ENCODE data around the gene OR4E2.

The OR4E2 gene

DNA sequence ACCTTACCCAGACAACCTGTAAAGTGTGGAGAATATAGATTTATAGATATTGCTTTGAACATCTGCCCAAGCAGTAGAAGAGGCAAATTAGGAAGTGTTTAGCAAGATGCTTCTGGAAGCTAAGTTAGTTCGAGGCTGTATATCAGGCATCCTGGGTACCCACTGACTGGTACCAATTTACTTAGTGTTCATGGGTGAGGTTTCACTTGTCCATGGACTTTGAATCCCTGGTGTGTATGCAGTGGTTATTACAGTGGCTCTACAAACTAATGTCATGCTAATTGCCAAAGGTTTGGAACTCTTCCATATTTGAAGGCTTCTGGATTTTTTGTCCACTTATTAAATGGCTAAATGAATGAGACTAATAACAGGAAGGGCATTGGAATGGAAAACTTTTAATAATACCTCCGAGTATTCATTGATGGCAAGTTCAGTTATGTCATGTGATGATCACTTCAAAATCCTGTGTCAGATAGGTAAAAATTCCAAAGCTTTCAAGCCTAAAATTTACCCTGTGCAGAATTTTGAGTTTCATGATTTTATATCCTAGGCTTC, at the start of gene OR4E2:
TSS of gene OR4E2 (plus strand) at position 505 of the 555 bp plus-strand sequence. CDS start 11,248 bp downstream, outside the sequence.
- TF ChIP-seq EZH2 (IDR thresholded peaks at IDR 0.05; ENCODE audit: borderline replicate concordance, low read length) = no peak
- TF ChIP-seq, protein P1, sequence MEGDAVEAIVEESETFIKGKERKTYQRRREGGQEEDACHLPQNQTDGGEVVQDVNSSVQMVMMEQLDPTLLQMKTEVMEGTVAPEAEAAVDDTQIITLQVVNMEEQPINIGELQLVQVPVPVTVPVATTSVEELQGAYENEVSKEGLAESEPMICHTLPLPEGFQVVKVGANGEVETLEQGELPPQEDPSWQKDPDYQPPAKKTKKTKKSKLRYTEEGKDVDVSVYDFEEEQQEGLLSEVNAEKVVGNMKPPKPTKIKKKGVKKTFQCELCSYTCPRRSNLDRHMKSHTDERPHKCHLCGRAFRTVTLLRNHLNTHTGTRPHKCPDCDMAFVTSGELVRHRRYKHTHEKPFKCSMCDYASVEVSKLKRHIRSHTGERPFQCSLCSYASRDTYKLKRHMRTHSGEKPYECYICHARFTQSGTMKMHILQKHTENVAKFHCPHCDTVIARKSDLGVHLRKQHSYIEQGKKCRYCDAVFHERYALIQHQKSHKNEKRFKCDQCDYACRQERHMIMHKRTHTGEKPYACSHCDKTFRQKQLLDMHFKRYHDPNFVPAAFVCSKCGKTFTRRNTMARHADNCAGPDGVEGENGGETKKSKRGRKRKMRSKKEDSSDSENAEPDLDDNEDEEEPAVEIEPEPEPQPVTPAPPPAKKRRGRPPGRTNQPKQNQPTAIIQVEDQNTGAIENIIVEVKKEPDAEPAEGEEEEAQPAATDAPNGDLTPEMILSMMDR (IDR thresholded peaks at IDR 0.05; ENCODE audit: low read length) = no peak
- no peaks in the 10 kb centered on the region for H3K4me1 ChIP-seq (ENCODE audit: insufficient read depth, low read length, severe bottlenecking)
- no peaks in the 10 kb centered on the region for H3K27me3 ChIP-seq (ENCODE audit: insufficient read depth, low read length)
- H3K9me2 ChIP-seq (ENCODE audit: low read depth, low read length) = no peaks in the 10 kb centered on the region
- no peaks in the 10 kb centered on the region for H4K20me1 ChIP-seq (ENCODE audit: insufficient read depth, low read length)
- no peaks in the 10 kb centered on the region for H3K79me2 ChIP-seq (ENCODE audit: insufficient read depth, low read length)
- H3K27ac ChIP-seq (ENCODE audit: low read depth, low read length, poor library complexity, severe bottlenecking) = no peak within 1 kb of the TSS
- H3K9ac ChIP-seq (ENCODE audit: low read length) = no peak within 1 kb of the TSS
- no peaks in the 10 kb centered on the region for H3F3A ChIP-seq (ENCODE audit: insufficient read depth, low read length)
- no peak within 1 kb of the TSS for H3K4me3 ChIP-seq (ENCODE audit: low read depth, low read length, poor library complexity, severe bottlenecking)
- no peaks in the 10 kb centered on the region for H3K36me3 ChIP-seq (ENCODE audit: insufficient read depth, low read length)
- H2AFZ ChIP-seq (ENCODE audit: low read length) = no peak within 1 kb of the TSS
- no peaks in the 10 kb centered on the region for H3K9me3 ChIP-seq (ENCODE audit: low read length)
- H3K4me2 ChIP-seq (ENCODE audit: low read length) = no peak within 1 kb of the TSS

DNA sequence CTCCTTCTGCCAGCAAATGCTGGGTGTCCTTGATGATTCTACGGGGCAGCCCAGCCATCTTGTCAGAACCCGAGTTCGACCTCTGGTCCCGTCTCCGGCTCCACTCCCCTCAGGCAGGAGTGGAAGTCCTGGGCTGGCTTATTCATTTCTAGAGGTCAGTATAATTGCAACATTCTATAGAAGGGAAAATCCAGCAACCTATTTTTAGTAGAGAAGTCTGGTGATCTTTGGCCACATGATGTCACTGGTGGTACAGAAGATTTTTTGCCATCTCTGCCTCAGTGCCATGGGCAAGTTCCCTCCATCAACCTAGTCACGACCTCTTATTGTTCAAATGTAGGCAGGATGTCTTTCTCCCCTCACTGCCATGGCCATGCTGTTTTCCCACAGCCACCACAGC, 41.3 kb upstream of the OR4E2 start:
- H2AFZ ChIP-seq (ENCODE audit: low read length) = no peak overlapping the region
- H3K36me3 ChIP-seq (ENCODE audit: insufficient read depth, low read length) = no peaks in the 10 kb centered on the region
- H3K4me2 ChIP-seq (ENCODE audit: low read length) = no peak overlapping the region
- H3K79me2 ChIP-seq (ENCODE audit: insufficient read depth, low read length) = no peaks in the 10 kb centered on the region
- H3K27ac ChIP-seq (ENCODE audit: low read depth, low read length, poor library complexity, severe bottlenecking) = no peak overlapping the region
- TF ChIP-seq EZH2 (IDR thresholded peaks at IDR 0.05; ENCODE audit: borderline replicate concordance, low read length) = no peak
- TF ChIP-seq, protein P1 (IDR thresholded peaks at IDR 0.05; ENCODE audit: low read length) = no peak
- no peaks in the 10 kb centered on the region for H4K20me1 ChIP-seq (ENCODE audit: insufficient read depth, low read length)
- H3K27me3 ChIP-seq (ENCODE audit: insufficient read depth, low read length) = no peaks in the 10 kb centered on the region
- no peaks in the 10 kb centered on the region for H3K4me1 ChIP-seq (ENCODE audit: insufficient read depth, low read length, severe bottlenecking)
- H3K9me3 ChIP-seq (ENCODE audit: low read length) = no peaks in the 10 kb centered on the region
- H3K4me3 ChIP-seq (ENCODE audit: low read depth, low read length, poor library complexity, severe bottlenecking) = no peak overlapping the region
- no peaks in the 10 kb centered on the region for H3K9me2 ChIP-seq (ENCODE audit: low read depth, low read length)
- H3K9ac ChIP-seq (ENCODE audit: low read length) = no peak overlapping the region
- no peaks in the 10 kb centered on the region for H3F3A ChIP-seq (ENCODE audit: insufficient read depth, low read length)

DNA sequence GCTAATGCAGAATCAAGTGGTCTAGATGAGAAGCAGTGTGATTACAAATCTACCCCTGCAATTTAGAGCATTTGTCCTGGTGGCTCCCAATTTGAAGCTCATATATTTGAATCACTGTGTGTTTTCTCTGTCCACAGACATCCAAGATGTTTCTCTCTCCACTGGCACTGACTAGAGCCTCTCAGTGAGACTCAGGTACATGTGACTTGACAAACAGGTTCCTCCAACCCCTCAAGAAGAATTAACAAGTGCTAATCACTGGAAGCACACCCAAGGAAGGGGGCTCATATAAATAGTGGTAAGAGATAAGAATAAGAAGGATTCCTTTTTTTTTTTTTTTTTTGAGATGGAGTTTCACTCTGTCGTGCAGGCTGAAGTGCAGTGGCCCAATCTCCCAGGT, 39.4 kb upstream of the OR4E2 start:
- H3K4me3 ChIP-seq (ENCODE audit: low read depth, low read length, poor library complexity, severe bottlenecking) = no peak overlapping the region
- H3K9me2 ChIP-seq (ENCODE audit: low read depth, low read length) = no peaks in the 10 kb centered on the region
- TF ChIP-seq, protein P1 (IDR thresholded peaks at IDR 0.05; ENCODE audit: low read length) = no peak
- no peak for TF ChIP-seq EZH2 (IDR thresholded peaks at IDR 0.05; ENCODE audit: borderline replicate concordance, low read length)
- no peaks in the 10 kb centered on the region for H3K36me3 ChIP-seq (ENCODE audit: insufficient read depth, low read length)
- no peak overlapping the region for H3K27ac ChIP-seq (ENCODE audit: low read depth, low read length, poor library complexity, severe bottlenecking)
- H3K4me2 ChIP-seq (ENCODE audit: low read length) = no peak overlapping the region
- H3K27me3 ChIP-seq (ENCODE audit: insufficient read depth, low read length) = no peaks in the 10 kb centered on the region
- no peaks in the 10 kb centered on the region for H3K4me1 ChIP-seq (ENCODE audit: insufficient read depth, low read length, severe bottlenecking)
- H3K9ac ChIP-seq (ENCODE audit: low read length) = no peak overlapping the region
- no peak overlapping the region for H2AFZ ChIP-seq (ENCODE audit: low read length)
- no peaks in the 10 kb centered on the region for H3F3A ChIP-seq (ENCODE audit: insufficient read depth, low read length)
- H3K9me3 ChIP-seq (ENCODE audit: low read length) = no peaks in the 10 kb centered on the region
- no peaks in the 10 kb centered on the region for H4K20me1 ChIP-seq (ENCODE audit: insufficient read depth, low read length)
- H3K79me2 ChIP-seq (ENCODE audit: insufficient read depth, low read length) = no peaks in the 10 kb centered on the region
